Neural progenitor cell (in vitro differentiated cells): Measurements from ENCODE around the gene OR2V2.

Source experiments
- CTCF ChIP-seq: fragments of 200-600 bp; sonication (generic); IDR thresholded peaks from 2 replicates; pipeline ENCODE4 v1.5.1; 2017; ENCODE audit warnings: antibody characterized with exemption, mild to moderate bottlenecking
- EZH2 ChIP-seq: fragments of 200-600 bp; sonication (generic); IDR thresholded peaks from 2 replicates; pipeline ENCODE4 v1.6.1; 2017; ENCODE audit warnings: antibody characterized with exemption, mild to moderate bottlenecking, moderate library complexity

GRCh38 chr5:181173027-181173419 is 25.6 kb downstream of the OR2V2 start:
- TF ChIP-seq CTCF (peak; percentile 34), EZH2 (no peak)
